NCI-H2029 (cell line): ENCODE results near the gene NAP1L3.

ENCODE experiments used
- DNase-seq: peaks from one replicate; lab custom pipeline; 2025; lab: John Stamatoyannopoulos, UW

Gene NAP1L3

GRCh38 chrX:93673056-93673868 is at the start of gene NAP1L3:
Gene NAP1L3 (minus strand): TSS chrX:93673578. CDS start chrX:93673304, 274 bp downstream.
- DNase-seq, result no peak

GRCh38 chrX:93711076-93711475 is 37.7 kb upstream of the NAP1L3 start:
- no peak for DNase-seq

GRCh38 chrX:93703701-93704100 is 30.3 kb upstream of the NAP1L3 start:
- DNase-seq, result no peak

GRCh38 chrX:93695981-93696380 is 22.6 kb upstream of the NAP1L3 start:
- DNase-seq, result no peak

- no peak for DNase-seq
Measured at GRCh38 chrX:93673869-93674271, 492 bp upstream of the NAP1L3 start, which contains the start of gene FAM133A. Gene FAM133A (plus strand): TSS chrX:93674206. CDS start chrX:93709420, 35,214 bp downstream.

- no peak for DNase-seq
Measured at GRCh38 chrX:93660575-93660974, 12.8 kb downstream of the NAP1L3 start.

- DNase-seq, result no peak
Measured at GRCh38 chrX:93649381-93649780, 24.0 kb downstream of the NAP1L3 start.

GRCh38 chrX:93637591-93637990 is 35.8 kb downstream of the NAP1L3 start:
- no peak for DNase-seq
